SHP77 (cell line): ENCODE measurements around the gene LGSN.
A peak's percentile ranks its signal among the peaks of the same experiment; 100 is the strongest.
"Not testable (repeated sequence)": the region's sequence is repeated elsewhere in the genome, so short reads cannot be mapped to it uniquely, and the experiment has no call there.

Experiments
- DNase-seq, 2 experiments: peaks; one replicate each; lab custom pipeline; 2025; lab: John Stamatoyannopoulos, UW

The LGSN gene

GRCh38 chr6:63305277-63305676 is 14.5 kb downstream of the LGSN start:
- DNase-seq = no peak

- DNase-seq = no peak
Measured at GRCh38 chr6:63303476-63303875, 16.3 kb downstream of the LGSN start.

GRCh38 chr6:63299667-63300066 is 20.1 kb downstream of the LGSN start:
- DNase-seq = no peak

GRCh38 chr6:63295553-63296194 is 24.1 kb downstream of the LGSN start:
- no peak for DNase-seq

- no peak for DNase-seq
Measured at GRCh38 chr6:63290492-63291058, 29.2 kb downstream of the LGSN start.

GRCh38 chr6:63289269-63289872 is 30.4 kb downstream of the LGSN start:
- DNase-seq = no peak

GRCh38 chr6:63280639-63281180 is 39.1 kb downstream of the LGSN start:
- DNase-seq = no peak

- no peak for DNase-seq
Measured at GRCh38 chr6:63278916-63279315, 40.9 kb downstream of the LGSN start.

GRCh38 chr6:63275953-63276352 is 43.8 kb downstream of the LGSN start:
- no peak for DNase-seq

- DNase-seq = not testable (repeated sequence)
Measured at GRCh38 chr6:63274795-63275430, 44.9 kb downstream of the LGSN start.

- DNase-seq = peak; percentile 32 to 48
Measured at GRCh38 chr6:63272397-63272796, 47.4 kb downstream of the LGSN start.

- DNase-seq = no peak
Measured at GRCh38 chr6:63269470-63269869, 50.3 kb downstream of the LGSN start.

- no peak for DNase-seq
Measured at GRCh38 chr6:63268574-63268973, 51.2 kb downstream of the LGSN start.

- no peak for DNase-seq
Measured at GRCh38 chr6:63267828-63268227, 52.0 kb downstream of the LGSN start.

- DNase-seq = no peak
Measured at GRCh38 chr6:63267046-63267445, 52.7 kb downstream of the LGSN start.

GRCh38 chr6:63263444-63263843 is 56.3 kb downstream of the LGSN start:
- no peak for DNase-seq

- DNase-seq = no peak
Measured at GRCh38 chr6:63261820-63262219, 58.0 kb downstream of the LGSN start.

GRCh38 chr6:63259153-63259552 is 60.6 kb downstream of the LGSN start:
- no peak for DNase-seq

- no peak for DNase-seq
Measured at GRCh38 chr6:63249875-63250482, 69.8 kb downstream of the LGSN start.

- no peak for DNase-seq
Measured at GRCh38 chr6:63246581-63246980, 73.2 kb downstream of the LGSN start.

- no peak for DNase-seq
Measured at GRCh38 chr6:63245909-63246308, 73.9 kb downstream of the LGSN start.

GRCh38 chr6:63245420-63245819 is 74.4 kb downstream of the LGSN start:
- DNase-seq = peak in 1 of 2 experiments; percentile 8
